ENCODE results near the gene TAF1B. TPM values are rescaled to one million over a fixed set of nuclear protein-coding genes. Genes with fewer than 3 reads are reported as not detected.

The TAF1B gene
- total RNA-seq, 1 donor from 2014 or later, result 86.3 TPM

DNA sequence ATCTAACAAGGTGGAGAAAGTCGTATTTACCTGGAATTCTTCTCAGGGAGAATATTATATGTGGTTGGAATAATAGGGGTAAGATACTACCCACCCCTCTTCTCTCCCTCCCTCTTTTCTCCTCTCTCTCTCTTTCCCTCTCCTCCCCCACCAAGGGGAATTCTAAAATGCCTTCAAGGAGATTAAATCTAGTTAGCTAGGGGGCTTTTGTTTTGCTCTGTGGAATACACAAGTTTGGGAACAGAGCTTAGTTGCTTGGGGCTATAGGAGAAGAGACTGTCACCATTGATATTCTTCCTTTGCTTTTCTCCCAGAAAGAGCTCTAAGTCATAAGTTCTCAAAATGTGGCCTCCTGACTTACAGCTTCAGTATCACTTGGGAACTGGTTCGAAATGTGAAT is 34.5 kb downstream of the TAF1B start:
- TF ChIP-seq, protein P1, sequence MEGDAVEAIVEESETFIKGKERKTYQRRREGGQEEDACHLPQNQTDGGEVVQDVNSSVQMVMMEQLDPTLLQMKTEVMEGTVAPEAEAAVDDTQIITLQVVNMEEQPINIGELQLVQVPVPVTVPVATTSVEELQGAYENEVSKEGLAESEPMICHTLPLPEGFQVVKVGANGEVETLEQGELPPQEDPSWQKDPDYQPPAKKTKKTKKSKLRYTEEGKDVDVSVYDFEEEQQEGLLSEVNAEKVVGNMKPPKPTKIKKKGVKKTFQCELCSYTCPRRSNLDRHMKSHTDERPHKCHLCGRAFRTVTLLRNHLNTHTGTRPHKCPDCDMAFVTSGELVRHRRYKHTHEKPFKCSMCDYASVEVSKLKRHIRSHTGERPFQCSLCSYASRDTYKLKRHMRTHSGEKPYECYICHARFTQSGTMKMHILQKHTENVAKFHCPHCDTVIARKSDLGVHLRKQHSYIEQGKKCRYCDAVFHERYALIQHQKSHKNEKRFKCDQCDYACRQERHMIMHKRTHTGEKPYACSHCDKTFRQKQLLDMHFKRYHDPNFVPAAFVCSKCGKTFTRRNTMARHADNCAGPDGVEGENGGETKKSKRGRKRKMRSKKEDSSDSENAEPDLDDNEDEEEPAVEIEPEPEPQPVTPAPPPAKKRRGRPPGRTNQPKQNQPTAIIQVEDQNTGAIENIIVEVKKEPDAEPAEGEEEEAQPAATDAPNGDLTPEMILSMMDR (IDR thresholded peaks at IDR 0.05), result no peak
- TF ChIP-seq EZH2phosphoT487 (IDR thresholded peaks at IDR 0.05), result no peak
- no peak for TF ChIP-seq EZH2 (IDR thresholded peaks at IDR 0.05)
- no peak overlapping the region for H3K4me3 Mint-ChIP-seq
- no peak overlapping the region for H3K4me3 ChIP-seq
- no peaks in the 10 kb centered on the region for H3K27me3 Mint-ChIP-seq (ENCODE audit: insufficient read depth, low read depth)
- H2AFZ ChIP-seq (replicated peaks), result no peak overlapping the region
- H3K27ac ChIP-seq, result peak overlapping the region; percentile 33
- H3K4me1 ChIP-seq, result peaks cover 17% of the 10 kb centered on the region
- peaks cover 34% of the 10 kb centered on the region for H3K36me3 Mint-ChIP-seq
- peak overlapping the region; percentile 60 for H3K4me2 ChIP-seq
- no peaks in the 10 kb centered on the region for H3K9me3 ChIP-seq (ENCODE audit: low read depth)
- H3K9ac ChIP-seq, result no peak overlapping the region
- H3K27me3 ChIP-seq, result no peaks in the 10 kb centered on the region
- H3K27ac Mint-ChIP-seq, result no peak overlapping the region
- H3F3A ChIP-seq (ENCODE audit: low read depth), result no peaks in the 10 kb centered on the region
- DNase-seq (ENCODE audit: low spot score), result peak; percentile 51
- no peaks in the 10 kb centered on the region for H3K79me2 ChIP-seq (ENCODE audit: low read depth)
- H3K4me1 Mint-ChIP-seq, result peaks cover 4% of the 10 kb centered on the region
- no peaks in the 10 kb centered on the region for H4K20me1 ChIP-seq (ENCODE audit: low read depth)
- H3K36me3 ChIP-seq, result peaks cover 3% of the 10 kb centered on the region
- no peaks in the 10 kb centered on the region for H3K9me3 Mint-ChIP-seq

DNA sequence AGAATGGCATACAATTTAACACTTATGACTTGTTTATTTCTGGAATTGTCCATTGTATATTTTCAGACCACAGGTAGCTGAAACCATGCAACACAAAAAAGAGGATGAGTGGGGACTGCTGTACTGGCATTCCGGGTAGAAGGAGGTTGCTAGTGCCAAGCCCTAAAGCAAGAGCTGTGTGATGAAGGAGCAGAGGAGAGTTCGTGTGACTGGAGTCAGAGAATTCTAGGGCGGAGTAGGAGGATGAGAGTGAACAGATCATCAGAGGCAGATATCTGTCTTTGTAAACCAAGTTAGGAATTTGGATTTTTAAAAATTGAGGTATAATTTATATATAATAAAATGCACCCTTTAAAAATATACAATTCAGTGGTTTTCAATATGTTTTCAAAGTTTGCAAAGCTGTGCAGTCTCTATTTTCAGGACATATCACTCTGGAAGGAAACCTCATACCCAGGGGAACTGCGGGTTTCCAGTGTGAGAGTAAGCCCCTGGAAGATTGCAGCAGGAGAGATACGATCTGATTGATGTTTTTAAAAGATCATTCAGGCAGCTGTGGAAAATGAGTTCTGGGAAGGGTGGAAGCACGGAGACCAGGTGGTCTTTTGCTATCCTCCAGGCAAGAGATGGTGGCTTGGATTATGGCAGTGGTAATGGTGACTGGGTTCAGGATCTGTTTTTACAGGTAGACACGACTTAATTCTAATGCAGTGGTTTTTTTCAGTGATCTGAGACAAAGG is 36.4 kb downstream of the TAF1B start:
- TF ChIP-seq EZH2phosphoT487 (IDR thresholded peaks at IDR 0.05) (no peak), EZH2 (IDR thresholded peaks at IDR 0.05) (no peak)
- TF ChIP-seq, protein P1 (IDR thresholded peaks at IDR 0.05), result no peak
- H3K9ac ChIP-seq, result no peak overlapping the region
- DNase-seq (ENCODE audit: low spot score), result no peak
- no peaks in the 10 kb centered on the region for H3K27me3 Mint-ChIP-seq (ENCODE audit: insufficient read depth, low read depth)
- peaks cover 4% of the 10 kb centered on the region for H3K4me1 Mint-ChIP-seq
- no peak overlapping the region for H3K27ac ChIP-seq
- H3K79me2 ChIP-seq (ENCODE audit: low read depth), result no peaks in the 10 kb centered on the region
- no peaks in the 10 kb centered on the region for H3K27me3 ChIP-seq
- peaks cover 3% of the 10 kb centered on the region for H3K36me3 ChIP-seq
- H3K4me1 ChIP-seq, result peaks cover 30% of the 10 kb centered on the region
- peak overlapping the region; percentile 13 for H3K27ac Mint-ChIP-seq
- no peaks in the 10 kb centered on the region for H3K9me3 Mint-ChIP-seq
- no peak overlapping the region for H3K4me2 ChIP-seq
- H2AFZ ChIP-seq (replicated peaks), result no peak overlapping the region
- peaks cover 31% of the 10 kb centered on the region for H3K36me3 Mint-ChIP-seq
- H4K20me1 ChIP-seq (ENCODE audit: low read depth), result no peaks in the 10 kb centered on the region
- peaks cover 16% of the 10 kb centered on the region for H3F3A ChIP-seq (ENCODE audit: low read depth)
- H3K9me3 ChIP-seq (ENCODE audit: low read depth), result no peaks in the 10 kb centered on the region
- no peak overlapping the region for H3K4me3 Mint-ChIP-seq
- no peak overlapping the region for H3K4me3 ChIP-seq

DNA sequence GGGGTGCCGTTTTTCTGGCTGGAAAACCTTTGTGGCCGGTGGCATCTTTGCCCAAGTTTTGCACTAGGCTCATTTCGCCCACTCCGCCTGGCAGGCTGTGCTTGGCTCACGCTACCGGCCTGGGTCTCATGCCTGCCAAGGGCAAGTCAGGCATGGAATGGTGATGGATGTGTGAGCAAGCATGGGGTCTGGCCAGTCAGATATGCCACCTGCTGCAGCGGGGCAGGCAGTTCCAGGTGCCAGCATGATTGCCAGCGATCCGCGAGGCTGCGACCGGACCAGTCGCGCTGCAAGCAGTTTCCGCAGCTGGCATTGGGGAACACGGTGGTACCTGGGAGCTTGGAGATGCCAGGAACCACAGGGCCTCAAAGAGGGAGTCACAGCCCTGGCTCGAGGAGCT is 40.6 kb downstream of the TAF1B start:
- Histone ChIP-seq H3K4me3 (no peak overlapping the region), H3K27me3 (no peaks in the 10 kb centered on the region), H2AFZ (replicated peaks) (no peak overlapping the region), H4K20me1 (ENCODE audit: low read depth) (no peaks in the 10 kb centered on the region), H3K9ac (no peak overlapping the region), H3K36me3 (peaks cover 13% of the 10 kb centered on the region), H3K27ac (peak overlapping the region; percentile 72), H3K79me2 (ENCODE audit: low read depth) (peaks cover 20% of the 10 kb centered on the region), H3K4me2 (peak overlapping the region; percentile 28), H3K4me1 (peaks cover 14% of the 10 kb centered on the region), H3K9me3 (ENCODE audit: low read depth) (no peaks in the 10 kb centered on the region), H3F3A (ENCODE audit: low read depth) (peaks cover 19% of the 10 kb centered on the region)
- Mint-ChIP-seq H3K27ac (no peak overlapping the region), H3K36me3 (peaks cover 49% of the 10 kb centered on the region), H3K27me3 (ENCODE audit: insufficient read depth, low read depth) (no peaks in the 10 kb centered on the region), H3K4me1 (no peaks in the 10 kb centered on the region), H3K4me3 (no peak overlapping the region), H3K9me3 (peaks cover 15% of the 10 kb centered on the region)
- DNase-seq (ENCODE audit: low spot score), result no peak
- TF ChIP-seq EZH2phosphoT487 (IDR thresholded peaks at IDR 0.05) (no peak), EZH2 (IDR thresholded peaks at IDR 0.05) (no peak)
- TF ChIP-seq, protein P1 (IDR thresholded peaks at IDR 0.05), result no peak

All from neural progenitor cell (in vitro differentiated cells).